GM12878 (cell line): ENCODE measurements around the gene NOM1. TPM values are rescaled to one million over a fixed set of nuclear protein-coding genes. Genes with fewer than 3 reads are reported as not detected.

Experiments
- ATAC-seq: fragments of 200-7000 bp; cut with Tn5 transposase; 3 replicates; pipeline ENCODE4 v1.9.1; 2020; ENCODE audit warnings: mild to moderate bottlenecking, moderate library complexity
- BruUV-seq: library from RNA; stranded (reverse); fragments of 400-500 nt; replicated peaks from 2 replicates; lab custom pipeline; 2021; lab: Mats Ljungman, UMichigan
- CTCF ChIA-PET: fragments of 300-600 bp; sonication (Branson Sonifier 250); formaldehyde crosslinking; extraction: SDS; loops from one replicate; lab custom pipeline; 2021; ENCODE audit warnings: inconsistent platforms; lab: Yijun Ruan, JAX
- POLR2A ChIA-PET: fragments of 350-600 bp; formaldehyde crosslinking; extraction: SDS; loops from one replicate; lab custom pipeline; 2021; ENCODE audit warnings: inconsistent platforms; lab: Charles Lee
- RAD21 ChIA-PET: fragments of 300-600 bp; sonication (Branson Sonifier 250); formaldehyde crosslinking; loops from one replicate; lab custom pipeline; 2023; ENCODE audit warnings: antibody characterized with exemption; ENCODE audit not compliant: unreplicated experiment; lab: Charles Lee
- SMC1A ChIA-PET: fragments of 300-600 bp; sonication (Branson Sonifier 250); formaldehyde crosslinking; loops from one replicate; lab custom pipeline; 2023; ENCODE audit not compliant: unreplicated experiment, uncharacterized antibody; lab: Charles Lee
- DNase-seq: peaks from one replicate; pipeline ENCODE4 v3.0.0-alpha.2; 2011; ENCODE audit warnings: low read depth, low spot score
- FAIRE-seq: peaks from 3 replicates; lab custom pipeline; 2011; peaks lifted over from hg19 to GRCh38; lab: Jason Lieb, UNC
- H2AFZ ChIP-seq: 2 replicates; pipeline ENCODE4 v1.6.0; 2011; ENCODE audit warnings: low read depth, low read length, control low read depth; ENCODE audit not compliant: control insufficient read depth
- H3K27ac ChIP-seq: 2 replicates; pipeline ENCODE4 v1.5.1; 2011; ENCODE audit warnings: control low read depth; ENCODE audit not compliant: control insufficient read depth, insufficient read depth
- H3K27me3 ChIP-seq, 2 experiments: replicated peaks in 1 of 2; 2 replicates each; pipeline versions ENCODE4 v1.6.0 to v1.6.1; 2011; ENCODE audit warnings: low read length in 1 of 2; ENCODE audit not compliant: control insufficient read depth in 2 of 2, insufficient read depth in 2 of 2
- H3K36me3 ChIP-seq, 2 experiments: 2 replicates each; pipeline ENCODE4 v1.5.1; 2011; ENCODE audit warnings: low read length in 1 of 2; ENCODE audit not compliant: control insufficient read depth in 2 of 2, insufficient read depth in 2 of 2
- H3K4me1 ChIP-seq: 2 replicates; pipeline ENCODE4 v1.6.1; 2011; ENCODE audit warnings: mild to moderate bottlenecking, low read length, moderate library complexity, mixed read lengths; ENCODE audit not compliant: control insufficient read depth, insufficient read depth
- H3K4me2 ChIP-seq: 2 replicates; pipeline ENCODE4 v1.6.0; 2011; ENCODE audit warnings: control low read depth; ENCODE audit not compliant: control insufficient read depth, insufficient read depth
- H3K4me3 ChIP-seq: fragments of 200-600 bp; sonication (generic); 2 replicates; pipeline ENCODE4 v1.5.1; 2016
- H3K79me2 ChIP-seq: 2 replicates; pipeline ENCODE4 v1.6.0; 2011; ENCODE audit warnings: low read length; ENCODE audit not compliant: control insufficient read depth, insufficient read depth
- H3K9ac ChIP-seq: 2 replicates; pipeline ENCODE4 v1.8.0; 2011; ENCODE audit warnings: low read length, control low read depth, mixed read lengths; ENCODE audit not compliant: control insufficient read depth, insufficient read depth
- H3K9me3 ChIP-seq: replicated peaks from 3 replicates; pipeline ENCODE4 v1.5.1; 2011; ENCODE audit warnings: mild to moderate bottlenecking, low read length; ENCODE audit not compliant: control insufficient read depth, insufficient read depth
- H4K20me1 ChIP-seq: 2 replicates; pipeline ENCODE4 v1.6.0; 2011; ENCODE audit not compliant: control insufficient read depth, insufficient read depth
- ASH2L ChIP-seq: fragments of 300-600, 200-600 bp; sonication (generic); IDR thresholded peaks from 2 replicates; pipeline ENCODE4 v1.6.1; 2017; ENCODE audit warnings: low read depth, mild to moderate bottlenecking, borderline replicate concordance
- ATF2 ChIP-seq: IDR thresholded peaks from 2 replicates; pipeline ENCODE4 v1.6.1; 2012; ENCODE audit warnings: low read length, inconsistent platforms
- CTCF ChIP-seq, 3 experiments: IDR thresholded peaks in 2 of 3; conservative IDR thresholded peaks in 1 of 3; 2 replicates each; pipeline ENCODE4 v1.5.1; 2011; ENCODE audit warnings: low read depth in 3 of 3, low read length in 3 of 3, mild to moderate bottlenecking in 3 of 3, control low read depth in 2 of 3, moderate library complexity in 2 of 3, inconsistent platforms in 1 of 3, mixed read lengths in 1 of 3; ENCODE audit not compliant: control insufficient read depth in 2 of 3, insufficient read depth in 1 of 3; ENCODE audit errors: extremely low read depth in 1 of 3
- IRF4 ChIP-seq: IDR thresholded peaks from 2 replicates; pipeline ENCODE4 v1.6.1; 2011; ENCODE audit warnings: low read depth, low read length
- NBN ChIP-seq: fragments of 450-650 bp; IDR thresholded peaks from 2 replicates; pipeline ENCODE4 v1.6.1; 2016
- NFYA ChIP-seq: IDR thresholded peaks from 2 replicates; pipeline ENCODE4 v1.6.1; 2011; ENCODE audit warnings: low read depth, mild to moderate bottlenecking, low read length, improper control_type of control experiment, borderline replicate concordance
- PBX3 ChIP-seq: IDR thresholded peaks from 2 replicates; pipeline ENCODE4 v1.6.1; 2011; ENCODE audit warnings: mild to moderate bottlenecking, low read depth, low read length, moderate library complexity; ENCODE audit not compliant: insufficient replicate concordance
- PML ChIP-seq: IDR thresholded peaks from 2 replicates; pipeline ENCODE4 v1.6.1; 2012; ENCODE audit warnings: low read length, inconsistent platforms
- RAD21 ChIP-seq: IDR thresholded peaks from 2 replicates; pipeline ENCODE4 v1.6.1; 2011; ENCODE audit warnings: mild to moderate bottlenecking, low read depth, low read length, moderate library complexity; ENCODE audit not compliant: insufficient read depth
- SMARCA5 ChIP-seq: fragments of 450-650 bp; IDR thresholded peaks from 2 replicates; pipeline ENCODE4 v1.6.1; 2017; ENCODE audit warnings: mild to moderate bottlenecking
- WGBS: methylation state at CpG from one replicate; pipeline ENCODE4 v1.1.6; 2016; ENCODE audit warnings: low lambda C conversion rate; ENCODE audit not compliant: insufficient replicate concordance, insufficient coverage; ENCODE audit errors: missing lambda C conversion rate; 5-methylcytosine and 5-hydroxymethylcytosine counted together
- in situ Hi-C: fragments of 300-500 bp; cut with MboI; formaldehyde crosslinking; loops from 9 replicates; pipeline ENCODE4 v1.14.3; 2018; ENCODE audit warnings: mixed read lengths
- intact Hi-C: fragments of 100-400 bp; cut with micrococcal nuclease; formaldehyde crosslinking; loops from one replicate; pipeline ENCODE4 v1.14.2; 2022; ENCODE audit not compliant: unreplicated experiment
- polyA plus RNA-seq, 11 experiments: library from polyadenylated mRNA; depleted of rRNA in 4 of 11; unstranded in 6 of 11; stranded (reverse) in 5 of 11; fragments of >200 nt; fragmentation: Nextera tagmentation in 4 of 11; fragmentation: Illumina TruSeq in 1 of 11; extraction: Ambion mirVana in 4 of 11; extraction: Trizol in 1 of 11; gene quantifications; 1 replicate in 1 of 11; 2 replicates in 10 of 11; pipeline versions ENCODE4 v1.2.1 to v1.2.3, GENCODE V29; 2011 to 2016; ENCODE audit warnings: inconsistent platforms in 2 of 11, missing spikeins in 2 of 11, low read depth in 1 of 11
- total RNA-seq, 4 experiments: library from RNA; depleted of rRNA in 3 of 4; stranded (reverse); fragments of >200 nt in 3 of 4; fragmentation: Illumina TruSeq in 1 of 4; extraction: Trizol in 1 of 4; gene quantifications; 2 replicates each; pipeline versions ENCODE4 v1.2.1 to v1.2.3, GENCODE V29; 2013 to 2021
- TF ChIP-seq, protein P1 (sequence below): fragments of 450-650 bp; IDR thresholded peaks from 2 replicates; pipeline ENCODE4 v1.6.1; 2017; ENCODE audit warnings: mild to moderate bottlenecking, moderate library complexity

NOM1 gene
- total and polyA plus RNA-seq, 10 of the 15 experiments (the other 5 are each of a cell fraction or from before 2014, with no cell fraction given) = 2.9 to 21.3 (median 17.8) TPM

- TF ChIP-seq NFYA (no peak), ASH2L (no peak), PBX3 (no peak), ATF2 (no peak), SMARCA5 (no peak), IRF4 (no peak), RAD21 (no peak)
Measured at GRCh38 chr7:157001920-157002818, 52.7 kb downstream of the NOM1 start (continued).

- H3K27me3 ChIP-seq = peaks cover 0 to 29% of the 10 kb centered on the region in 2 experiments; a peak in 3 of 4 replicates
- ChIA-PET RAD21 (no interaction called here), CTCF (no interaction called here), POLR2A (no interaction called here), SMC1A (no interaction called here)
- H2AFZ ChIP-seq = no peak overlapping the region
- H3K9me3 ChIP-seq = no peaks in the 10 kb centered on the region; the same call in 2 of the 3 replicates
- H3K9ac ChIP-seq = no peak overlapping the region
- intact Hi-C loops (no loop called here), in situ Hi-C loops (no loop called here)
- no peaks in the 10 kb centered on the region for H3K79me2 ChIP-seq
- TF ChIP-seq CTCF (IDR thresholded peaks at IDR 0.05 in 2 of 3, conservative IDR thresholded peaks at IDR 0.05 in 1 of 3; ENCODE audit: control insufficient read depth in 2 of 3, extremely low read depth in 1 of 3, insufficient read depth in 1 of 3, low read depth in 3 of 3, low read length in 3 of 3) (no peak), NBN (no peak), PML (no peak)
- TF ChIP-seq, protein P1, sequence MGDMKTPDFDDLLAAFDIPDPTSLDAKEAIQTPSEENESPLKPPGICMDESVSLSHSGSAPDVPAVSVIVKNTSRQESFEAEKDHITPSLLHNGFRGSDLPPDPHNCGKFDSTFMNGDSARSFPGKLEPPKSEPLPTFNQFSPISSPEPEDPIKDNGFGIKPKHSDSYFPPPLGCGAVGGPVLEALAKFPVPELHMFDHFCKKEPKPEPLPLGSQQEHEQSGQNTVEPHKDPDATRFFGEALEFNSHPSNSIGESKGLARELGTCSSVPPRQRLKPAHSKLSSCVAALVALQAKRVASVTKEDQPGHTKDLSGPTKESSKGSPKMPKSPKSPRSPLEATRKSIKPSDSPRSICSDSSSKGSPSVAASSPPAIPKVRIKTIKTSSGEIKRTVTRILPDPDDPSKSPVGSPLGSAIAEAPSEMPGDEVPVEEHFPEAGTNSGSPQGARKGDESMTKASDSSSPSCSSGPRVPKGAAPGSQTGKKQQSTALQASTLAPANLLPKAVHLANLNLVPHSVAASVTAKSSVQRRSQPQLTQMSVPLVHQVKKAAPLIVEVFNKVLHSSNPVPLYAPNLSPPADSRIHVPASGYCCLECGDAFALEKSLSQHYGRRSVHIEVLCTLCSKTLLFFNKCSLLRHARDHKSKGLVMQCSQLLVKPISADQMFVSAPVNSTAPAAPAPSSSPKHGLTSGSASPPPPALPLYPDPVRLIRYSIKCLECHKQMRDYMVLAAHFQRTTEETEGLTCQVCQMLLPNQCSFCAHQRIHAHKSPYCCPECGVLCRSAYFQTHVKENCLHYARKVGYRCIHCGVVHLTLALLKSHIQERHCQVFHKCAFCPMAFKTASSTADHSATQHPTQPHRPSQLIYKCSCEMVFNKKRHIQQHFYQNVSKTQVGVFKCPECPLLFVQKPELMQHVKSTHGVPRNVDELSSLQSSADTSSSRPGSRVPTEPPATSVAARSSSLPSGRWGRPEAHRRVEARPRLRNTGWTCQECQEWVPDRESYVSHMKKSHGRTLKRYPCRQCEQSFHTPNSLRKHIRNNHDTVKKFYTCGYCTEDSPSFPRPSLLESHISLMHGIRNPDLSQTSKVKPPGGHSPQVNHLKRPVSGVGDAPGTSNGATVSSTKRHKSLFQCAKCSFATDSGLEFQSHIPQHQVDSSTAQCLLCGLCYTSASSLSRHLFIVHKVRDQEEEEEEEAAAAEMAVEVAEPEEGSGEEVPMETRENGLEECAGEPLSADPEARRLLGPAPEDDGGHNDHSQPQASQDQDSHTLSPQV = no peak
- DNase-seq (no peak), FAIRE-seq (no peak), ATAC-seq (no peak)
- no peak overlapping the region for H3K27ac ChIP-seq
- no TSS peak for BruUV-seq
- no peaks in the 10 kb centered on the region for H4K20me1 ChIP-seq
- no peaks in the 10 kb centered on the region; a peak in 1 of 4 replicates for H3K36me3 ChIP-seq
- no peaks in the 10 kb centered on the region for H3K4me1 ChIP-seq
- H3K4me2 ChIP-seq = no peak overlapping the region
- WGBS = 41% methylated on average over 45 of the region's 47 CpGs
- H3K4me3 ChIP-seq = no peak overlapping the region
Measured at GRCh38 chr7:157002819-157003421, 53.4 kb downstream of the NOM1 start.
